ENCODE measurements around the gene B4GALT3.

Gene B4GALT3

GRCh38 chr1:161162052-161162451 lies 15.3 kb downstream of the B4GALT3 start:
- no peak for ATAC-seq
- no peak for TF ChIP-seq ZC3H10 (CRISPR knock-in tag; IDR thresholded peaks at IDR 0.05)

- TF ChIP-seq PPARA (CRISPR knock-in tag; IDR thresholded peaks at IDR 0.05; ENCODE audit: borderline replicate concordance) (no peak), TOX (CRISPR knock-in tag; IDR thresholded peaks at IDR 0.05; ENCODE audit: borderline replicate concordance) (no peak), BACH2 (CRISPR knock-in tag; IDR thresholded peaks at IDR 0.05; ENCODE audit: borderline replicate concordance) (no peak), RARB (CRISPR knock-in tag; IDR thresholded peaks at IDR 0.05) (no peak), ISL1 (CRISPR knock-in tag; IDR thresholded peaks at IDR 0.05) (no peak), CSRNP3 (CRISPR knock-in tag; IDR thresholded peaks at IDR 0.05) (no peak), ZFP3 (CRISPR knock-in tag; IDR thresholded peaks at IDR 0.05) (no peak), ARNTL (CRISPR knock-in tag; IDR thresholded peaks at IDR 0.05; ENCODE audit: borderline replicate concordance, low read depth) (no peak), GLIS3 (CRISPR knock-in tag; IDR thresholded peaks at IDR 0.05) (no peak), PATZ1 (CRISPR knock-in tag; IDR thresholded peaks at IDR 0.05; ENCODE audit: borderline replicate concordance) (no peak), ZNF70 (CRISPR knock-in tag; IDR thresholded peaks at IDR 0.05) (no peak), TSHZ2 (CRISPR knock-in tag; IDR thresholded peaks at IDR 0.05) (no peak), TCF4 (CRISPR knock-in tag; IDR thresholded peaks at IDR 0.05; ENCODE audit: borderline replicate concordance) (no peak), CREB5 (CRISPR knock-in tag; IDR thresholded peaks at IDR 0.05; ENCODE audit: low read depth) (no peak), ZFP30 (CRISPR knock-in tag; IDR thresholded peaks at IDR 0.05) (no peak), POU6F1 (CRISPR knock-in tag; IDR thresholded peaks at IDR 0.05; ENCODE audit: borderline replicate concordance, low read depth) (no peak), ZC3H10 (CRISPR knock-in tag; IDR thresholded peaks at IDR 0.05) (no peak), ZNF565 (CRISPR knock-in tag; conservative IDR thresholded peaks at IDR 0.05; ENCODE audit: low read depth) (no peak), ESRRG (CRISPR knock-in tag; IDR thresholded peaks at IDR 0.05) (no peak)
- no peak for ATAC-seq
Observed at GRCh38 chr1:161161652-161162051, 15.7 kb downstream of the B4GALT3 start.

GRCh38 chr1:161160671-161161145 lies 16.6 kb downstream of the B4GALT3 start:
- ATAC-seq, result no peak
- TF ChIP-seq POU6F1 (CRISPR knock-in tag; IDR thresholded peaks at IDR 0.05; ENCODE audit: borderline replicate concordance, low read depth) (no peak), ISL1 (CRISPR knock-in tag; IDR thresholded peaks at IDR 0.05) (no peak), TSHZ2 (CRISPR knock-in tag; IDR thresholded peaks at IDR 0.05) (no peak), RARB (CRISPR knock-in tag; IDR thresholded peaks at IDR 0.05) (no peak), CSRNP3 (CRISPR knock-in tag; IDR thresholded peaks at IDR 0.05) (no peak), ZNF565 (CRISPR knock-in tag; conservative IDR thresholded peaks at IDR 0.05; ENCODE audit: low read depth) (no peak), ZNF70 (CRISPR knock-in tag; IDR thresholded peaks at IDR 0.05) (no peak), ESRRG (CRISPR knock-in tag; IDR thresholded peaks at IDR 0.05) (no peak), ARNTL (CRISPR knock-in tag; IDR thresholded peaks at IDR 0.05; ENCODE audit: borderline replicate concordance, low read depth) (no peak), ZFP30 (CRISPR knock-in tag; IDR thresholded peaks at IDR 0.05) (no peak), GLIS3 (CRISPR knock-in tag; IDR thresholded peaks at IDR 0.05) (no peak), TOX (CRISPR knock-in tag; IDR thresholded peaks at IDR 0.05; ENCODE audit: borderline replicate concordance) (no peak), PPARA (CRISPR knock-in tag; IDR thresholded peaks at IDR 0.05; ENCODE audit: borderline replicate concordance) (no peak), ZC3H10 (CRISPR knock-in tag; IDR thresholded peaks at IDR 0.05) (no peak)

Data from SK-N-SH treated with all-trans-retinoic acid at 6 μM for 48 hours (cell line).